Transverse colon (tissue), 4 donors: ENCODE results near the gene GPR171. TPM values are rescaled to one million over a fixed set of nuclear protein-coding genes. Genes with fewer than 3 reads are reported as not detected.

Source experiments
- DNase-seq: peaks from one replicate; pipeline ENCODE4 v3.0.0-alpha.2; 2019
- H3K27ac ChIP-seq, 4 donors: fragments of 200-600 bp; sonication (generic); 2 replicates each; pipeline ENCODE4 v1.5.1; 2016 to 2018; ENCODE audit warnings: inconsistent platforms in 4 of 4
- H3K27me3 ChIP-seq: fragments of 200-600 bp; sonication (generic); 2 replicates; pipeline ENCODE4 v1.5.1; 2017; ENCODE audit warnings: inconsistent platforms
- H3K36me3 ChIP-seq, 4 donors: fragments of 200-600 bp; sonication (generic); 2 replicates each; pipeline ENCODE4 v1.5.1; 2017 to 2019; ENCODE audit warnings: inconsistent platforms in 4 of 4
- H3K4me1 ChIP-seq, 4 donors: fragments of 200-600 bp; sonication (generic); 2 replicates each; pipeline ENCODE4 v1.5.1; 2017 to 2020; ENCODE audit warnings: inconsistent platforms in 4 of 4
- H3K4me3 ChIP-seq, 4 donors: fragments of 200-600 bp; sonication (generic); 1 replicate in 1 of 4; 2 replicates in 3 of 4; pipeline versions ENCODE4 v1.5.1 to v1.6.1; 2017 to 2019; ENCODE audit warnings: inconsistent platforms in 4 of 4
- H3K9me3 ChIP-seq, 2 donors: fragments of 200-600 bp; sonication (generic); 2 replicates each; pipeline ENCODE4 v1.5.1; 2017 to 2019; ENCODE audit warnings: inconsistent platforms in 2 of 2
- CTCF ChIP-seq, 5 experiments: fragments of 200-600 bp in 3 of 5; fragments of 450-650 bp in 2 of 5; sonication (generic) in 3 of 5; IDR thresholded peaks; 1 replicate in 2 of 5; 2 replicates in 3 of 5; pipeline ENCODE4 v1.5.1; 2016 to 2017; ENCODE audit warnings: antibody characterized with exemption in 5 of 5, inconsistent platforms in 3 of 5, mild to moderate bottlenecking in 2 of 5, moderate library complexity in 1 of 5
- EP300 ChIP-seq: sonication (generic); formaldehyde crosslinking; IDR thresholded peaks from one replicate; pipeline ENCODE4 v1.6.1; 2017; ENCODE audit warnings: antibody characterized with exemption, low read depth
- POLR2A ChIP-seq: fragments of 450-650 bp; IDR thresholded peaks from one replicate; pipeline ENCODE4 v1.6.1; 2016; ENCODE audit warnings: antibody characterized with exemption, mild to moderate bottlenecking, moderate library complexity
- POLR2AphosphoS5 ChIP-seq, 3 donors: sonication (generic); formaldehyde crosslinking; IDR thresholded peaks; one replicate each; pipeline ENCODE4 v1.6.1; 2016; ENCODE audit warnings: antibody characterized with exemption in 3 of 3
- whole genome bisulfite sequencing, 2 donors: methylation state at CpG; one replicate each; pipeline ENCODE4 v1.1.5; 2018; ENCODE audit warnings: low coverage in 1 of 2; 5-methylcytosine and 5-hydroxymethylcytosine counted together
- in situ Hi-C, 4 donors: fragments of 200-750 bp; cut with MboI; loops; one replicate each; pipeline versions ENCODE4 v1.15.0 to v1.15.1; 2017; ENCODE audit warnings: low sequenced_read_pairs in 3 of 4, low pct_ligation_motif_present in 1 of 4, low pct_unique_long_range_greater_than_20kb in 1 of 4
- intact Hi-C: fragments of 100-400 bp; cut with DNase I; formaldehyde crosslinking; loops from one replicate; pipeline ENCODE4 v1.15.1; 2023; ENCODE audit warnings: low total_unique reads
- total RNA-seq, 4 donors: library from RNA; depleted of rRNA; stranded (reverse); fragments of >200 nt; gene quantifications; one replicate each; pipeline ENCODE4 v1.1.0, GENCODE V29; 2016

The GPR171 gene
- total RNA-seq, 4 donors from 2014 or later: 3.8 to 6.8 TPM; not detected in 2

- 69 to 79% methylated on average over 4 of the region's 4 CpGs for WGBS, 2 donors
- H3K36me3 ChIP-seq: no peaks in the 10 kb centered on the region
- in situ Hi-C loops: loop anchor here in 1 of 4 donors (10.0 kb wide), 1 partner anchor 48 kb away; no protein-coding TSS in a partner anchor
- TF ChIP-seq CTCF (IDR thresholded peaks at IDR 0.05): no peak
- TF ChIP-seq POLR2A: no peak
- TF ChIP-seq POLR2AphosphoS5 (IDR thresholded peaks at IDR 0.05): no peak
- no peak overlapping the region for H3K27ac ChIP-seq
- peaks cover 0 to 17% (median 9%) of the 10 kb centered on the region in 4 donors for H3K4me1 ChIP-seq
- intact Hi-C loops: no loop called here
- no peak overlapping the region for H3K4me3 ChIP-seq
- no peak for DNase-seq
- no peaks in the 10 kb centered on the region for H3K9me3 ChIP-seq
- H3K27me3 ChIP-seq: no peaks in the 10 kb centered on the region
These were observed 10.1 kb upstream of the GPR171 start for GRCh38 chr3:151213151-151213550.

GRCh38 chr3:151210676-151211381 lies 7.8 kb upstream of the GPR171 start:
- Histone ChIP-seq H3K36me3 (no peaks in the 10 kb centered on the region), H3K27ac (peak overlapping the region in 3 of 4 donors; percentile 11 to 58 (median 53)), H3K9me3 (no peaks in the 10 kb centered on the region), H3K27me3 (no peaks in the 10 kb centered on the region), H3K4me3 (peak overlapping the region in 1 of 4 donors; percentile 26), H3K4me1 (peaks cover 0 to 17% (median 8%) of the 10 kb centered on the region in 4 donors)
- in situ Hi-C loops (loop anchor here in 1 of 4 donors (10.0 kb wide), 1 partner anchor 46 kb away; no protein-coding TSS in a partner anchor), intact Hi-C loops (no loop called here)
- DNase-seq: peak; percentile 36
- TF ChIP-seq POLR2AphosphoS5 (IDR thresholded peaks at IDR 0.05): no peak
- TF ChIP-seq CTCF (IDR thresholded peaks at IDR 0.05): no peak
- TF ChIP-seq EP300: no peak
- no peak for TF ChIP-seq POLR2A
- 25 to 60% methylated on average over 1 to 4 of the region's 4 CpGs for WGBS, 2 donors

GRCh38 chr3:151209654-151210053 lies 6.6 kb upstream of the GPR171 start:
- no peak overlapping the region for H3K4me3 ChIP-seq
- no peak for DNase-seq
- intact Hi-C loops: no loop called here
- H3K9me3 ChIP-seq: no peaks in the 10 kb centered on the region
- H3K27me3 ChIP-seq: no peaks in the 10 kb centered on the region
- no peaks in the 10 kb centered on the region for H3K36me3 ChIP-seq
- TF ChIP-seq CTCF (IDR thresholded peaks at IDR 0.05): no peak
- TF ChIP-seq EP300: no peak
- no peak for TF ChIP-seq POLR2AphosphoS5 (IDR thresholded peaks at IDR 0.05)
- TF ChIP-seq POLR2A: no peak
- H3K4me1 ChIP-seq: peaks cover 0 to 17% (median 8%) of the 10 kb centered on the region in 4 donors
- 75 to 81% methylated on average over 3 of the region's 3 CpGs for WGBS, 2 donors
- H3K27ac ChIP-seq: no peak overlapping the region
- in situ Hi-C loops: loop anchor here in 1 of 4 donors (10.0 kb wide), 1 partner anchor 45 kb away; no protein-coding TSS in a partner anchor

- no peak overlapping the region for H3K27ac ChIP-seq
- no peak overlapping the region for H3K4me3 ChIP-seq
- DNase-seq: no peak
- peaks cover 0 to 13% (median 8%) of the 10 kb centered on the region in 4 donors for H3K4me1 ChIP-seq
- H3K36me3 ChIP-seq: no peaks in the 10 kb centered on the region
- TF ChIP-seq EP300 (no peak), POLR2AphosphoS5 (IDR thresholded peaks at IDR 0.05) (no peak), CTCF (IDR thresholded peaks at IDR 0.05) (no peak), POLR2A (no peak)
- no peaks in the 10 kb centered on the region for H3K9me3 ChIP-seq
- H3K27me3 ChIP-seq: no peaks in the 10 kb centered on the region
- intact Hi-C loops: no loop called here
- in situ Hi-C loops: no loop called here
- 70 to 81% methylated on average over 3 of the region's 3 CpGs for WGBS, 2 donors
These were observed 3.2 kb upstream of the GPR171 start for GRCh38 chr3:151206201-151206600.
